Lower leg skin (tissue), 4 donors: Measurements from ENCODE around the gene TNFSF11. TPM values are rescaled to one million over a fixed set of nuclear protein-coding genes. Genes with fewer than 3 reads are reported as not detected.

Source experiments
- DNase-seq, 2 donors: peaks; one replicate each; pipeline ENCODE4 v3.0.0-alpha.2; 2019; ENCODE audit warnings: low spot score in 2 of 2
- H3K4me3 ChIP-seq: fragments of 200-600 bp; sonication (generic); 2 replicates; pipeline ENCODE4 v1.5.1; 2017; ENCODE audit warnings: mild to moderate bottlenecking, low read depth; ENCODE audit not compliant: poor library complexity, severe bottlenecking
- POLR2A ChIP-seq, 2 donors: fragments of 450-650 bp; IDR thresholded peaks; one replicate each; pipeline ENCODE4 v1.6.1; 2016 to 2017; ENCODE audit warnings: antibody characterized with exemption in 2 of 2, mild to moderate bottlenecking in 1 of 2, moderate library complexity in 1 of 2
- WGBS, 2 donors: methylation state at CpG; one replicate each; pipeline ENCODE4 v1.1.5; 2018; 5-methylcytosine and 5-hydroxymethylcytosine counted together
- intact Hi-C: fragments of 100-400 bp; cut with DNase I; formaldehyde crosslinking; loops from one replicate; pipeline ENCODE4 v1.15.0; 2023; ENCODE audit warnings: low total_unique reads
- total RNA-seq, 4 donors: library from RNA; depleted of rRNA; stranded (reverse); fragments of >200 nt; gene quantifications; one replicate each; pipeline ENCODE4 v1.1.0, GENCODE V29; 2016
- TF ChIP-seq, protein P1 (sequence below), 3 donors: fragments of 450-650 bp; IDR thresholded peaks; one replicate each; pipeline ENCODE4 v1.5.1; 2016; ENCODE audit warnings: antibody characterized with exemption in 3 of 3, mild to moderate bottlenecking in 3 of 3, moderate library complexity in 2 of 3

The TNFSF11 gene
- total RNA-seq, 4 donors from 2014 or later = 0.23 to 0.39 TPM; not detected in 2

DNA sequence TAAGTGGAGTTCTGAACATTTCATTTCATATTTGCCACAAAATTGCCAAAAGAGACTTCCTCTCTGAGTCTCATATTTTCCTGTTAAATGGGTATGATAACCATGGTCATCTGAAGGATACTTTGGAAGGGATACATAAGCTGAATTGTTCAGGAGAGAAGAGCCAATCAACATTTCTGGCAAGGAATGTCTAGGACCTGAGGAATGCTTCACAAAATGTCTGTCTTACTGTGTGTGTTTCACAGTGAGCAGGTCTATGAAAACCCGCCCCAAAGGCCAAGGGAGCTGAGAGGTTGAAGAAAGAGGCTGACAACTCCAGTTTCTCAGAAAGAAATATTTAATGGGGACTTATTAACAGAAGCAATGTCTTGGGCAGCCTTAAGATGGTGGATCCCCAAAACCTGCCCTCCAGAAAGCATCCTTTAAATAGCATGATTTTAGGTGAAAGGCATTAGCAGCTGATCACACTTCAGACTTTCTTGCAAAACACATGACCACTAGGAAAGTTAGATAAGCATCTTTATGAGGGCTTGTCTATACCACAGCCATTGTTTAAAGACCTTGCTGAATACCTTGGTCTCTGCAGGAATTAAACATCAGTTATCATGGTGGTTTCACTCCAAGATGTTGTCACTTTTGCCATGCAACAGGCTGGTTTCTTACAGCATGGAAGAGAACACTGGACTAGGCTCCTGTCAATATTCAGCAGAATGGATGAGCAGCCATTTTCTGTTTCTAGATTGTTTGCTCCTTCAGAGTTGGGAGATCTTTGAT is 78.9 kb downstream of the TNFSF11 start:
- no peak for TF ChIP-seq POLR2A (IDR thresholded peaks at IDR 0.05)
- TF ChIP-seq, protein P1, sequence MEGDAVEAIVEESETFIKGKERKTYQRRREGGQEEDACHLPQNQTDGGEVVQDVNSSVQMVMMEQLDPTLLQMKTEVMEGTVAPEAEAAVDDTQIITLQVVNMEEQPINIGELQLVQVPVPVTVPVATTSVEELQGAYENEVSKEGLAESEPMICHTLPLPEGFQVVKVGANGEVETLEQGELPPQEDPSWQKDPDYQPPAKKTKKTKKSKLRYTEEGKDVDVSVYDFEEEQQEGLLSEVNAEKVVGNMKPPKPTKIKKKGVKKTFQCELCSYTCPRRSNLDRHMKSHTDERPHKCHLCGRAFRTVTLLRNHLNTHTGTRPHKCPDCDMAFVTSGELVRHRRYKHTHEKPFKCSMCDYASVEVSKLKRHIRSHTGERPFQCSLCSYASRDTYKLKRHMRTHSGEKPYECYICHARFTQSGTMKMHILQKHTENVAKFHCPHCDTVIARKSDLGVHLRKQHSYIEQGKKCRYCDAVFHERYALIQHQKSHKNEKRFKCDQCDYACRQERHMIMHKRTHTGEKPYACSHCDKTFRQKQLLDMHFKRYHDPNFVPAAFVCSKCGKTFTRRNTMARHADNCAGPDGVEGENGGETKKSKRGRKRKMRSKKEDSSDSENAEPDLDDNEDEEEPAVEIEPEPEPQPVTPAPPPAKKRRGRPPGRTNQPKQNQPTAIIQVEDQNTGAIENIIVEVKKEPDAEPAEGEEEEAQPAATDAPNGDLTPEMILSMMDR (IDR thresholded peaks at IDR 0.05) = no peak
- no peak for DNase-seq
- 96% methylated on average over 1 of the region's 1 CpG for WGBS, 2 donors
- intact Hi-C loops = no loop called here
- no peak overlapping the region for H3K4me3 ChIP-seq

DNA sequence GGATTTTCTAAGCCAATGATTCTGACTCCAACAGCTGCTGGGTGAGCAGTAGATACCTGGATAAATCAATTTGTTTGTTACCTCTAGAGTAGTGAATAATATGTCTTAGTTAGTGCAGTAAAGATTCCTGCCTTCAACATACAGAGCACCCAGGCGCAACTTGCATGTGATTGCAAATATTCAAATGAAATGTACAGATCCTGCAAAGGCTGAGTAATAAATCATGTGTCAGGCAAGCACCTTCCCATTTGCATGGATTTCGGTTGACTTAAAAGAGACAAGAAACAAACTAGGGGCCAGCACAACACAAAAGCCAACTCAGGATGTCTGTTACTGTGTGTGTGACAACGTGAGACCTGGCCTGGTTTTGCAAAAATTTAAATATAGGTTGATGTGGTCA is 79.7 kb downstream of the TNFSF11 start:
- TF ChIP-seq POLR2A (IDR thresholded peaks at IDR 0.05) = no peak
- TF ChIP-seq, protein P1 (IDR thresholded peaks at IDR 0.05) = no peak
- intact Hi-C loops = no loop called here
- 39 to 46% methylated on average over 3 of the region's 3 CpGs for WGBS, 2 donors

DNA sequence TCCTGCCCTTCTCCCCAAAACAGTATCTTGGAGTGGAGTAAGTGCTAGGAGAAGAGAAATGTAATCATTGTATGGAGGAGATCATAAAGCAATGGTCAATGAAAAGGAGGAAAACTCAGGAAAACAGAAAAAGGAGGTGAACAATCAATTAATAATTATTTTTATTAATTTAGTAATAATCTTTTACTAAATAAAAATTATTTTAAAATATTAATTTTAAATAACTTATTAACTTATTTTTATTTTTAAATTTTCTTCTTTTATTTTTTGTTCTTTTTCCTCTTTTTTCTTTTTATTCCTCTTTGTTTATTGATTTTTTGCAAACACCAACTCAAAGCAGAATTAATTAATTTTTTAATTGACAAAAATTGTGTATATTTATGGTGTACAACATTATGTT is 80.3 kb downstream of the TNFSF11 start:
- no peak for DNase-seq
- intact Hi-C loops = no loop called here
- H3K4me3 ChIP-seq = no peak overlapping the region
- TF ChIP-seq POLR2A (IDR thresholded peaks at IDR 0.05) = no peak
- TF ChIP-seq, protein P1 (IDR thresholded peaks at IDR 0.05) = no peak

More for the DNA sequence above, 79.7 kb downstream of the TNFSF11 start:
- no peak for DNase-seq
- H3K4me3 ChIP-seq = no peak overlapping the region

DNA sequence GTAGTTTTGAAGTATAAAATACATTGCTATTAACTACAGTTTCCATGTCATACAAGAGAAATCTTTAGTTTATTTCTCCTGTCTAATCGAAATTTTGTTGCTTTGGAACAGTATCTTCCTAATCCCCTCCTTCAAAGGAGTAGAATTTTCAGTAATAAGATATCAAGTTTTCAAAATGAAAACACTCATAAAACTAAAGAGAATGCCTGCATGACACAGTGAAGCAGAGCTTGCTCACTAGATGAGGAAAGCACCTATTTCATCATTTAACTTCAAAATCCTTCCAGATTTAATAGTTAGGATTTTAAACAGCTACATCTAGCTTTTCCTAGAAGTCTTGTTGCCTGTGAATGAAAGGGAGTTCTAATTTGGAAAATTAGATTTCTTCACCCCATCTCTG is 80.8 kb downstream of the TNFSF11 start:
- no peak overlapping the region for H3K4me3 ChIP-seq
- TF ChIP-seq, protein P1 (IDR thresholded peaks at IDR 0.05) = no peak
- no peak for TF ChIP-seq POLR2A (IDR thresholded peaks at IDR 0.05)
- DNase-seq = no peak
- 33 to 34% methylated on average over 1 of the region's 1 CpG for WGBS, 2 donors
- intact Hi-C loops = no loop called here

DNA sequence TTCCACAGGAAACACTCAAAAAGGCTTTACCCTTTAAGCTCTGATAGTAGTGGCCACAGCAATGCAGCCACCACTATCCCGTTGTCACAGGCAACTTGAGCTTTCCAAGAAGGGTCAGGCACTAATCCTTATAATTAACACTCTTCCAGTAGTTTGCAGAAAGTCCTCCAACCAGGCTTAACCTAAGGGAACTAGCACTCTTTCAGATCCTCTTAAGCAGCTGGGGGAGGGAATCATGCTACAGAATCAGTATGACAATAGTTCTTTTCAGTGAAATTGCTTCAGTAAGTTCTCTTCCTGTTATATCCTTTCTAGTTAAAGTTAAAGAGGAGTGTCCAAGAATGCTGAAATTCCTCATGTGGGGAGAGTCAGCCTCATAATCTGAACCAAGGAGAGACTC is 82.2 kb downstream of the TNFSF11 start:
- whole genome bisulfite sequencing, 2 donors = 47 to 50% methylated on average over 1 of the region's 1 CpG
- DNase-seq = no peak
- TF ChIP-seq POLR2A (IDR thresholded peaks at IDR 0.05) = no peak
- TF ChIP-seq, protein P1 (IDR thresholded peaks at IDR 0.05) = no peak
- intact Hi-C loops = no loop called here
- H3K4me3 ChIP-seq = no peak overlapping the region

DNA sequence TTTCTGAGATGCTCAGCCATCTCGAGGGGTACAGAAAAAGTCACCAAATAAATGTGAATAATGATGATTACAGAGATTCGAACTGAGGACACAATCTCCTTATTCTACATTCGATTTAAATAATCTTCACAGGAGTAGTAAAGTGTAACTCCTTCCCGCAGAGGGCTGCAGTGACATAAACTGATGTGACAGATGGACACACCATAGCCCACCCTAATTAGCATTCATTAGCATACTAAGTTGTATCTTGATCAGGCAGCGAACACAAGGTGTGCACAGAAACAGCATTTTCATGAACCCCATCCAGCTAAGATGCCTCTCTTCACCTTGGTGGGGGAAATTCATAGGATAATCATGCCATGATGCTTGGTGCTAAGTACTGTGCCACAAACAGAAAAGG is 83.0 kb downstream of the TNFSF11 start:
- TF ChIP-seq, protein P1 (IDR thresholded peaks at IDR 0.05) = no peak
- TF ChIP-seq POLR2A (IDR thresholded peaks at IDR 0.05) = no peak
- H3K4me3 ChIP-seq = no peak overlapping the region
- WGBS, 2 donors = 82 to 86% methylated on average over 5 of the region's 5 CpGs
- DNase-seq = no peak
- intact Hi-C loops = no loop called here
